Keratinocyte (primary cell): Measurements from ENCODE around the gene TBCA. TPM values are rescaled to one million over a fixed set of nuclear protein-coding genes. Genes with fewer than 3 reads are reported as not detected.

ENCODE experiments used
- DNase-seq: peaks from one replicate; pipeline ENCODE4 v3.0.0-alpha.2; 2011; ENCODE audit warnings: low read depth, missing footprints, low spot score
- FAIRE-seq: peaks from 2 replicates; lab custom pipeline; 2011; peaks lifted over from hg19 to GRCh38; lab: Jason Lieb, UNC
- H2AFZ ChIP-seq: 2 replicates; pipeline ENCODE4 v1.6.0; 2012; ENCODE audit warnings: low read length, control low read depth, inconsistent platforms; ENCODE audit not compliant: control insufficient read depth
- H3K27ac ChIP-seq: 2 replicates; pipeline ENCODE4 v1.5.1; 2011; ENCODE audit warnings: low read length; ENCODE audit not compliant: control insufficient read depth, insufficient read depth
- H3K27me3 ChIP-seq: 3 replicates; pipeline ENCODE4 v1.6.0; 2011; ENCODE audit warnings: low read length; ENCODE audit not compliant: control insufficient read depth, insufficient read depth; ENCODE audit errors: extremely low read depth
- H3K36me3 ChIP-seq, 2 experiments: 2 replicates in 1 of 2; 3 replicates in 1 of 2; pipeline ENCODE4 v1.5.1; 2011; ENCODE audit warnings: low read length in 2 of 2, mild to moderate bottlenecking in 1 of 2; ENCODE audit not compliant: control insufficient read depth in 2 of 2, insufficient read depth in 2 of 2; ENCODE audit errors: extremely low read depth in 1 of 2
- H3K4me1 ChIP-seq: 3 replicates; pipeline ENCODE4 v1.5.1; 2011; ENCODE audit warnings: low read length; ENCODE audit not compliant: control insufficient read depth, insufficient read depth; ENCODE audit errors: extremely low read depth
- H3K4me2 ChIP-seq: 3 replicates; pipeline ENCODE4 v1.6.0; 2011; ENCODE audit warnings: low read depth, low read length; ENCODE audit not compliant: control insufficient read depth, insufficient read depth; ENCODE audit errors: extremely low read depth
- H3K4me3 ChIP-seq, 3 experiments: fragments of 200-600 bp in 1 of 3; sonication (generic) in 1 of 3; 2 replicates in 2 of 3; 3 replicates in 1 of 3; pipeline ENCODE4 v1.5.1; 2011 to 2016; ENCODE audit warnings: low read length in 3 of 3, mild to moderate bottlenecking in 3 of 3, control low read depth in 2 of 3, inconsistent platforms in 1 of 3, low read depth in 1 of 3, mixed read lengths in 1 of 3, mixed run types in 1 of 3, moderate library complexity in 1 of 3; ENCODE audit not compliant: control insufficient read depth in 2 of 3, insufficient read depth in 2 of 3; ENCODE audit errors: extremely low read depth in 1 of 3
- H3K79me2 ChIP-seq: 2 replicates; pipeline ENCODE4 v1.6.0; 2012; ENCODE audit warnings: low read length; ENCODE audit not compliant: control insufficient read depth, insufficient read depth
- H3K9ac ChIP-seq: 3 replicates; pipeline ENCODE4 v1.6.0; 2011; ENCODE audit warnings: low read length; ENCODE audit not compliant: control insufficient read depth, insufficient read depth; ENCODE audit errors: extremely low read depth
- H3K9me1 ChIP-seq: 3 replicates; pipeline ENCODE4 v1.6.0; 2011; ENCODE audit warnings: low read length; ENCODE audit not compliant: control insufficient read depth, insufficient read depth; ENCODE audit errors: extremely low read depth
- H3K9me3 ChIP-seq: 2 replicates; pipeline ENCODE4 v1.5.1; 2012; ENCODE audit warnings: low read depth, low read length; ENCODE audit not compliant: control insufficient read depth
- H4K20me1 ChIP-seq: 3 replicates; pipeline ENCODE4 v1.6.0; 2011; ENCODE audit warnings: low read length; ENCODE audit not compliant: control insufficient read depth, insufficient read depth; ENCODE audit errors: extremely low read depth
- EZH2 ChIP-seq: IDR thresholded peaks from one replicate; pipeline ENCODE4 v1.6.1; 2012; ENCODE audit warnings: inconsistent platforms, mild to moderate bottlenecking, low read length, moderate library complexity
- dilution Hi-C: fragments of 300-500 bp; cut with MboI; formaldehyde crosslinking; loops from one replicate; pipeline ENCODE4 v1.7.0; 2020; ENCODE audit warnings: low sequenced_read_pairs; ENCODE audit not compliant: extremely low pct_ligation_motif_present
- polyA plus RNA-seq, 5 experiments: library from polyadenylated mRNA; depleted of rRNA in 3 of 5; stranded (reverse) in 3 of 5; stranded (forward) in 1 of 5; unstranded in 1 of 5; fragments of >200 nt; gene quantifications; 1 replicate in 1 of 5; 2 replicates in 3 of 5; 3 replicates in 1 of 5; pipeline versions ENCODE4 v1.2.1 to v1.2.3, GENCODE V29; 2011 to 2012; ENCODE audit warnings: missing spikeins in 2 of 5, low read depth in 1 of 5, low replicate concordance in 1 of 5
- TF ChIP-seq, protein P1 (sequence below), 3 experiments: IDR thresholded peaks in 1 of 3; conservative IDR thresholded peaks in 1 of 3; optimal IDR thresholded peaks in 1 of 3; 2 replicates in 2 of 3; 3 replicates in 1 of 3; pipeline versions ENCODE3 to v1.5.1; 2011; ENCODE audit warnings: low read length in 3 of 3, mild to moderate bottlenecking in 3 of 3, moderate library complexity in 2 of 3, control low read depth in 1 of 3, inconsistent platforms in 1 of 3; ENCODE audit not compliant: insufficient read depth in 2 of 3; ENCODE audit errors: extremely low read depth in 1 of 3

Gene TBCA
- polyA plus RNA-seq, 1 donor (not counting 4 experiments of a cell fraction or from before 2014, with no cell fraction given) = 225 TPM

DNA sequence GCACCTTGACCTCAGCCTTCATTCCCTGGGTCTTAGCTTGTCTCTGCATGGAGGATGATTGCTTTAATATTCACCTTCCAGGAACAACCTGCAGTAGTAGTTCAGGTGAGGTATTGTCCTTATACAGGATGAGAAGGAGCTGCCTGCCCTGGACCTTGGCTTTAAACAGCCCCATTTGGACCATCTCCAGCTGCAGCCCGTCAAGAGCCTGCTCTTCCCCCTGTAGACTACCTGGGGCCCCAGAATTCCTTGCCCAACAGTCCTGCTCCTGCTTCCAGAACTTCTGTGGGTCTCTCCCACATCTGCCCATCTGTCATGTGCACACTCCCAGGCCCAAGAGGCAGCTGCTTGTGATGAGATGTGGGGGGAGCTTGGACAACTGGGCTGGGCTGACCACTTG lies 125.5 kb downstream of the TBCA start:
- no peaks in the 10 kb centered on the region for H3K36me3 ChIP-seq
- no peaks in the 10 kb centered on the region for H3K4me1 ChIP-seq
- no peak overlapping the region for H2AFZ ChIP-seq
- H3K27ac ChIP-seq = no peak overlapping the region
- no peaks in the 10 kb centered on the region for H3K9me3 ChIP-seq
- peaks cover 53% of the 10 kb centered on the region for H3K27me3 ChIP-seq
- DNase-seq (no peak), FAIRE-seq (no peak)
- H3K79me2 ChIP-seq = no peaks in the 10 kb centered on the region
- H3K9ac ChIP-seq = no peak overlapping the region
- no peaks in the 10 kb centered on the region for H4K20me1 ChIP-seq
- H3K4me2 ChIP-seq = no peak overlapping the region
- dilution Hi-C loops = no loop called here
- TF ChIP-seq, protein P1, sequence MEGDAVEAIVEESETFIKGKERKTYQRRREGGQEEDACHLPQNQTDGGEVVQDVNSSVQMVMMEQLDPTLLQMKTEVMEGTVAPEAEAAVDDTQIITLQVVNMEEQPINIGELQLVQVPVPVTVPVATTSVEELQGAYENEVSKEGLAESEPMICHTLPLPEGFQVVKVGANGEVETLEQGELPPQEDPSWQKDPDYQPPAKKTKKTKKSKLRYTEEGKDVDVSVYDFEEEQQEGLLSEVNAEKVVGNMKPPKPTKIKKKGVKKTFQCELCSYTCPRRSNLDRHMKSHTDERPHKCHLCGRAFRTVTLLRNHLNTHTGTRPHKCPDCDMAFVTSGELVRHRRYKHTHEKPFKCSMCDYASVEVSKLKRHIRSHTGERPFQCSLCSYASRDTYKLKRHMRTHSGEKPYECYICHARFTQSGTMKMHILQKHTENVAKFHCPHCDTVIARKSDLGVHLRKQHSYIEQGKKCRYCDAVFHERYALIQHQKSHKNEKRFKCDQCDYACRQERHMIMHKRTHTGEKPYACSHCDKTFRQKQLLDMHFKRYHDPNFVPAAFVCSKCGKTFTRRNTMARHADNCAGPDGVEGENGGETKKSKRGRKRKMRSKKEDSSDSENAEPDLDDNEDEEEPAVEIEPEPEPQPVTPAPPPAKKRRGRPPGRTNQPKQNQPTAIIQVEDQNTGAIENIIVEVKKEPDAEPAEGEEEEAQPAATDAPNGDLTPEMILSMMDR (optimal IDR thresholded peaks at IDR 0.05 in 1 of 3, IDR thresholded peaks at IDR 0.05 in 1 of 3, conservative IDR thresholded peaks at IDR 0.05 in 1 of 3; ENCODE audit: extremely low read depth in 1 of 3, insufficient read depth in 2 of 3, low read length in 3 of 3) = no peak
- no peak for TF ChIP-seq EZH2
- H3K9me1 ChIP-seq = no peaks in the 10 kb centered on the region
- no peak overlapping the region for H3K4me3 ChIP-seq

GRCh38 chr5:77649776-77650175 lies 126.4 kb downstream of the TBCA start:
- no peak for FAIRE-seq
- dilution Hi-C loops = no loop called here

More at GRCh38 chr5:77649776-77650175, 126.4 kb downstream of the TBCA start:
- no peaks in the 10 kb centered on the region for H3K9me1 ChIP-seq
- H3K27me3 ChIP-seq = peaks cover 61% of the 10 kb centered on the region
- H3K27ac ChIP-seq = no peak overlapping the region
- no peaks in the 10 kb centered on the region for H3K36me3 ChIP-seq
- no peak overlapping the region for H3K9ac ChIP-seq
- no peaks in the 10 kb centered on the region for H3K9me3 ChIP-seq
- no peaks in the 10 kb centered on the region for H3K4me1 ChIP-seq
- no peaks in the 10 kb centered on the region for H3K79me2 ChIP-seq
- H2AFZ ChIP-seq = no peak overlapping the region
- DNase-seq = no peak
- no peak overlapping the region for H3K4me2 ChIP-seq
- TF ChIP-seq, protein P1 (optimal IDR thresholded peaks at IDR 0.05 in 1 of 3, IDR thresholded peaks at IDR 0.05 in 1 of 3, conservative IDR thresholded peaks at IDR 0.05 in 1 of 3; ENCODE audit: extremely low read depth in 1 of 3, insufficient read depth in 2 of 3, low read length in 3 of 3) = no peak
- no peak for TF ChIP-seq EZH2
- no peaks in the 10 kb centered on the region for H4K20me1 ChIP-seq
- H3K4me3 ChIP-seq = no peak overlapping the region
